Measurements from ENCODE around the gene NANS. TPM values are rescaled to one million over a fixed set of nuclear protein-coding genes. Genes with fewer than 3 reads are reported as not detected.
"Not testable (repeated sequence)": the region's sequence is repeated elsewhere in the genome, so short reads cannot be mapped to it uniquely, and the experiment has no call there.

The NANS gene, protein sequence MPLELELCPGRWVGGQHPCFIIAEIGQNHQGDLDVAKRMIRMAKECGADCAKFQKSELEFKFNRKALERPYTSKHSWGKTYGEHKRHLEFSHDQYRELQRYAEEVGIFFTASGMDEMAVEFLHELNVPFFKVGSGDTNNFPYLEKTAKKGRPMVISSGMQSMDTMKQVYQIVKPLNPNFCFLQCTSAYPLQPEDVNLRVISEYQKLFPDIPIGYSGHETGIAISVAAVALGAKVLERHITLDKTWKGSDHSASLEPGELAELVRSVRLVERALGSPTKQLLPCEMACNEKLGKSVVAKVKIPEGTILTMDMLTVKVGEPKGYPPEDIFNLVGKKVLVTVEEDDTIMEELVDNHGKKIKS
- 47.7 and 48.3 TPM in 2 replicates for total RNA-seq (2014; rRNA removed; shearing (Covaris generic))

DNA sequence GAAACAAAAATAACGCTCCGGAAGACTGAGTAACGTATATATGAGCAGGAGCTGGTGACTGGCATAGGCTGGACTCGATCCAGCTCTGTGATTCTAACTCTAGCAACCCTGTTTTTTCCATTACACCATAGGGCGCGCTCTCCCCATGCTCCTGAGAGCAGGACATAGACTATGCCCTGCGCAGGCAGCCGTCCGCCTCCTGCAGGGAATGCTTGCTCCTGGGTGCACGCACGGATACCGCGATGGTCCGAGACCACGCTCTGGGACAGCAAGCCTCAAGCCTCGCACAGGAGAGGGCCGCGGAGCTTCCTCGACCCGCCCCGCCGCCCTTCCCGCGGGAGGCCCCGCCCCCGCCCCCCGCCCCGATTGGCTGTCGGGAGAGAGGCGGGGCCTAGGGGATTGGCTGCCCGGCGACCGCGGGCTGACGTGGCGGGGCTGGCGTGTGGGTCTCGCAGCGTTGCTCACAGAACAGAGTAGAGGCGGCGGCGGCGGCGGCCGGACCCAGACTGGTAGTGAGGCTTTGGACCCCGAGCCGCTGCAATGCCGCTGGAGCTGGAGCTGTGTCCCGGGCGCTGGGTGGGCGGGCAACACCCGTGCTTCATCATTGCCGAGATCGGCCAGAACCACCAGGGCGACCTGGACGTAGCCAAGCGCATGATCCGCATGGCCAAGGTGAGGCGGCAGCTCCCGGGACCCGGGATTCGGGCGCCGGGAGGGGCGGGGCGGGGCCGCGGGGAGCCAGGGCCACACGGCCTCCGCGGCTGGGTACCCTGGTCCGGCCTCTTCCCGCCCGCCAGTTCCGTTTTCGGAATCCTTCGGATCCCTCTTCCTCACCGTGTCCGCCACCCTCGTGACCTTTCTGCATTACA lies at the start of gene NANS:
Gene NANS, plus strand, starts transcription at position 464 of the 869 bp plus-strand sequence. Its CDS starts 77 bp downstream, at position 541.
- peak; percentile 88 for DNase-seq (ENCODE audit: low read depth)

DNA sequence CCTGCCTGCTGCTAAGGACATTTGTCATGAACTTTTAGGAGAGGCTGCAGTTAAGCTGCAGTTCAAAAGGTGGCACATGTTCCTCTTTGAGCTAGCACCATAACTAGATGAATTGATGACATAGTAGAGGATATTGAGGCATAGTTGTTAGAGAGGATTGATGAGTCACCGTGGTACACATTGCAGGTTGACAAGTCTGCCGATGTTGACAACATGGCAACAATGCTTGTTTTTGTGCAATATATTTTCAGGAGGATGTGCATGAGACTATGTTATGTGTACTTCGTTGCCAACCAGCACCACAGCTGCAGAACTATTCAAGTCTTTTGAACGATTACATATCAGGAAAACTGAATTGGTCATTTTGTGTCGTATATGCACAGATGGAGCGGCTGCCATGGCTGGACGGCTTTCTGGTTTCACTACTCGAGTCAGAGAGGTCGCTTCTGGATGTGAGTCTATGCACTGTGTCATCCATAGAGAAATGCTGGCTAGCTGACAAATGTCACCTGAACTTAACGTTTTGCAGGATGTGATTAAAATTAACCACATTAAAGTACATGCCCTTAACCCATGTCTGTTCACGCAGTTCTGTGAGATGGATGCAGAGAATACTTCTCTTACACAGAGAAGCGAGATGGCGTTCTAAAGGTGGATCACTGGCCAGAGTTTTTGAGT lies 49.1 kb upstream of the NANS start:
- DNase-seq (ENCODE audit: low read depth), result no peak

DNA sequence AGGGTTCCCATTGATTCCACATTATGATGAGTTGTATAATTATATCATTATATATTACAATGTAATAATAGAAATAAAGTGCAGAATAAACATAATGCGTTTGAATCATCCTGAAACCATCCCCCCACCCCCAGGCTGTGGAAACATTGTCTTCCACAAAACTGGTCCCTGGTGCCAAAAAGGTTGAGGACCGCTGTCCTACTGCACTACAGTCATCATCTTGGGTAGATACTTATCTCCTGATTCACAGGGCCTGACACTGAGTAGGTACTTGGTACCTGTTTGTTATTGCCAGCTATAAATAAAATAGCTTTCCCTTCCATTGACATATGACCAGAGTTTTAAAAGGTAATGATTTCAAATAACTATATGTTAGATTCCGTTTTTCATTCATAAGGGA lies 47.8 kb upstream of the NANS start:
- DNase-seq (ENCODE audit: low read depth), result no peak

DNA sequence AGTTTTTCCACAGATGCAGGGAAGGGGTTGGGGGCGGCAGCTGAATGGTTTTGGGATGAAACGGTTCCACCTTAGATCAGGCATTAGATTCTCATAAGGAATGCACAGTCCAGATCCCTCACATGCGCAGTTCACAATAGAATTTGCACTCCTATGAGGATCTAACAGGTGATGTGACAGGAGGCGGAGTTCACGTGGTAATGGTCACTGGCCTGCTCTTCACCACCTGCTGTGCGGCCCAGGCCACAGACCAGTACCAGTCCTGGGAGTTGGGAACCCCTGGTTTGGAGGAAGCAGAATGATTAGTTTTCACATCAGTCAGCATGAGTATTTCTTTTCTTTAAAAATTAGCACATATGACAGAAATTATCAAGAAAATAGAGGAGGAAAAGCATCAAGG lies 47.1 kb upstream of the NANS start:
- no peak for DNase-seq (ENCODE audit: low read depth)

DNA sequence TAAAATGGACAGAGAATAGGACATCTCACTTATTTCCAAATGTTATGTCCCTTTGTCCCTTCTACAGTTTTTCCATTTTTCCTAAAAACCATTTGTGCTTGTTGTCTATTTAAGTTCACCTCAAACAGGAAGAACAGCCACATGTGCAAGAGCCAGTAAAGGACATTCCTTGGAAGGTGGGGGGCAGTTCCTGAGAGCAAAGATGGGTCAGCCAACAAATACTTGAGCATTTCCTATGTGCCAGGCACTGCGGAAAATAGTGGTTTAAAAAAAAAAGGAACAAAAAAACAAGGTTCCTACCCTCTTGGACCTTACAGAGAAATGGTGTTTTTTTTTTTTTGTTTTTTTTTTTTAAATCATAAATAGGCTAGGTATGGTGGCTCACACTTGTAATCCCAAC lies 46.6 kb upstream of the NANS start:
- DNase-seq (ENCODE audit: low read depth), result no peak

GRCh38 chr9:98010445-98010844 lies 46.1 kb upstream of the NANS start:
- DNase-seq (ENCODE audit: low read depth), result no peak

GRCh38 chr9:98011122-98011521 lies 45.4 kb upstream of the NANS start:
- DNase-seq (ENCODE audit: low read depth), result no peak

GRCh38 chr9:98016137-98016680 lies 40.3 kb upstream of the NANS start:
- DNase-seq (ENCODE audit: low read depth), result no peak

DNA sequence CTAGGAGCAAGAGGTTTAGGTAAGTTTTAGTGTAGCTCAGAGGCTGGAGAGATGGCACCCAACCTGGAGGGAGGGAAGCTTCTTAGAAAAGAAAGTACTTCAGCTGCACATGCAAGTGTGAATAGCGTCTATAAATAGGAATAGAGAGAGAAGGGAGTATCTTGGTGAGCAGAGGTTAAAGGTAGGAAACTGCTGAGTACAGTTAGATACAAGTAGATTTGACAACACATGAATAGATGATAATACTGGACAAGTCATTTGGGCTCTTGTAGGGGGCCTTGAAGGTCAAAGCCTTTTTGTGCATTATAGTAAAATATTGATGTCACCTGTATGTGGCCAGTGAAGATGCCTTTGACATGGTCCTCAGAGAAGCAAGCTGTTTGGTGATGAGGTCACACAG lies 39.2 kb upstream of the NANS start:
- no peak for DNase-seq (ENCODE audit: low read depth)

GRCh38 chr9:98018347-98018746 lies 38.2 kb upstream of the NANS start:
- no peak for DNase-seq (ENCODE audit: low read depth)

DNA sequence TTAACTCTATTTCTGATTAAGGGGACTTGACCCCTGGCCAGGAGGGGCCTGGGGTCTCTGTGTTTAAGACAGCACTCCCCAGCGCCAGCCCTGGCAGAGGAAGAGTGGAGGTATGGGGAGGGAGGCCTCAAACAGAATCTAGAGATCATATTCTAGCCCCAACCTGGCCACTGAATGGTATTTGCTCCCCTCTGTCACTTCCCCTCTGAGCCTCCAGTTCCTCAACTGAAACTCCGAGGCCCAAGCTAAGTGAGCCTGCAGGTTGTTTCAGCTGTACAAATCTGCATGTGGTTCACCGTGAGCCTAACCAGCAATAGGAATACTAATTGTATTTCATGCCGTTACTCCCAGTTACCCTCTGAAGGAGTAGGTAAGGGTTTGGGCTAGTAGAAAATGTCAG lies 37.4 kb upstream of the NANS start:
- no peak for DNase-seq (ENCODE audit: low read depth)

GRCh38 chr9:98019869-98020268 lies 36.7 kb upstream of the NANS start:
- DNase-seq (ENCODE audit: low read depth), result not testable (repeated sequence)

- no peak for DNase-seq (ENCODE audit: low read depth)
Measured at GRCh38 chr9:98020476-98021145, 35.9 kb upstream of the NANS start.

DNA sequence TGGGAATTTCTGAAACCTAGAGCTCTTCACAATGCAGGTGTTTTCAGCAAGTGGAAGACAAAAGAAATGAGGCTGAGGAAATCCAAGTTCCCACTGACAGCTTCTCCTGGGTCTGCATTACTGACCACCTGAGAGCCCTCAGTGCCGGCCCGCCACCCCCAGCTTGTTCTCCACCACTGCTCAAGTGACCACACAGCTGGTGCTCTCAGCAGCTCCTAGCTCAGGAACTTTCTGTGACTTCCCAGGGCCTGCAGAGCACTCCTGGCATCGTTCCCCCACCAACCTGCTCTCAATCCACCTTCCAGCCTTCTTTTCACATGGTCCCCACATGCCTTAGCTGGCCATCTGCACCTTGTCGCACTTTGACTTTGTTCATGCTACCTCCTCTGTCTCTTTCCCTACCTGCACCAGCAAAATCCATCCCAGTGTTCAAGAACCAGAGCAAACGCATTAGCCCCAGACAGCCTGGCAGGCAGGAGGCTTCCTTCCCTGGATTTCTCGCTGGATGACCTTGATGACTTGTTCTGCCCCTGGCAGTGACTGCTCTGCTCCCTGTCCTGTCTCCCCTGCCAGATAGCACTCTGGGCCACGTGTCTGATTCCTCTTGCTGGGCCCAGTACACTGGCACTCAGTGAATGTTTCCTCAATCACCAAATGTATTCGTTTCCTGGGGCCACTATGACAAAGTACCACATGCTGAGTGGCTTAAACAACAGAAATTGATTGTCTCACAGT lies 35.1 kb upstream of the NANS start:
- DNase-seq (ENCODE audit: low read depth), result no peak

GRCh38 chr9:98022447-98022846 lies 34.1 kb upstream of the NANS start:
- no peak for DNase-seq (ENCODE audit: low read depth)

DNA sequence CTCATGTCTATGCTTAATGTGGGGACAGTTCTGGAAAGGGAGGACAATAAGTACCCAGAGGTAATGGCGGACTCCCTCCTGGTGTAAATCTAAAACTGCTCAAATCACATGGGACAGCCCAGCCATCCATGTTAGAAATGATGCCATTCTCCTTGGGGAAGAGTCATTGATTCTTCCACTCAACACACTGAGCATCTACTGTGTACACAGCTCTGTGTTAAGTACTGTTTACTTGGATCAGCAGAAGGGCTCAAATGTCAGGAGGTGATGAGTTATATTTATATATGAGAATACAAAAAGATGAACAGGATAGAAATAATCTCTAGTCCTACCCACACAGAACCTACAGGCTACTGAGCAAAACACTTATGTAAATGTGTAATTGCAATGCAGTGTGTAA lies 31.8 kb upstream of the NANS start:
- no peak for DNase-seq (ENCODE audit: low read depth)

- no peak for DNase-seq (ENCODE audit: low read depth)
Measured at GRCh38 chr9:98031169-98031568, 25.4 kb upstream of the NANS start.

GRCh38 chr9:98031935-98032334 lies 24.6 kb upstream of the NANS start:
- DNase-seq (ENCODE audit: low read depth), result no peak

DNA sequence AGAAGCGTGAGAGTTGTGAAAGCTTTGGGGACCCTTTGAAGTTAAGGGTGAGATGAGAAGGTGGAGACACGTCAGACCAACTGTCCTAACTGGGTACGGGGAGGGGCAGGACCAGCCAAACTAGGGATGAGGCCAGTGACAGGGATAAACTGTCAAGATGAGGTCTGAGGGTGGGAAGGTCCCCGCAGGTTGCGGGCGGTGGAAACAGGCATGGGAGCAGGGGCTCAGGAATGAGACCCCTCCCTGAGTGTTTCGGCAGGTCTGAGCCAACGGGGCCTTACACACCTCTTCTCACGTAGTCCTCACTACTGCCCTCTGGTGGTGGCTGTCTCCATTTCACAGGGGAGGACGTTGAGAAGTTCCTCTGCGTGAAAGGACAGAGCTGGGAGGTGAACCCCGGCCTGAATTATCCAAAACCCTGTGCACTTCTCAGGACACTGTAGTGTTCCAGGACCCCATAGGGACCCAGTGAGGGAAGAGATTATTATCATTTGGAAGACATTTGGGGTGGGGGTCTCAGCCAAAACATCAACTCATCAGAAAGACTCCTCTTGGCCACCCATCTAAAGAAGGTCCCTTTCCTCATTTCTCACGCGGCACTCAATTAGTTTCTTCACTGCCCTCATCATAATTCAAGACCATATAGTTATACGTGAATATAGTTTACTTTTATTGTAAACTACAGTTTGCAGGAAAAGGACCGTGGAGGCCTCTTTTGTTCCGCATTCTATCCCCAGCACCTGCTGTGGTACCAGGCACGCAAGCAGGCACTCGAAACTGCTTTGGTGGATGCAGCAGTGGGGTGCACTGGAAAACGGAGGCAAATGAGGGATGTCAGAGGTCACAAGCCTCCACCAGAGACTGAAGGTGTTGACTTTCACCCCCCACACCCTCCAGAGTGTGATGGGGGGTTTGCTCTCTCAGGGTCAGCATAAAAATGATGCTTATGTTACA lies 21.7 kb upstream of the NANS start:
- peak; percentile 55 for DNase-seq (ENCODE audit: low read depth)

- DNase-seq (ENCODE audit: low read depth), result no peak
Measured at GRCh38 chr9:98037357-98037756, 19.2 kb upstream of the NANS start.
